A549 treated with CpdA at 1 μM for 4 hours (cell line): ENCODE data around the gene UNC119. TPM values are rescaled to one million over a fixed set of nuclear protein-coding genes. Genes with fewer than 3 reads are reported as not detected.

Experiments
- total RNA-seq: library from RNA; stranded (reverse); fragments of 200-300 nt; extraction: Qiagen RNA extraction; gene quantifications from 5 replicates; pipeline ENCODE4 v1.2.3, GENCODE V29; 2022; ENCODE audit warnings: low read depth

Gene UNC119
- total RNA-seq = 26.8 to 35.3 TPM (median 27.5 TPM) in 5 replicates

DNA sequence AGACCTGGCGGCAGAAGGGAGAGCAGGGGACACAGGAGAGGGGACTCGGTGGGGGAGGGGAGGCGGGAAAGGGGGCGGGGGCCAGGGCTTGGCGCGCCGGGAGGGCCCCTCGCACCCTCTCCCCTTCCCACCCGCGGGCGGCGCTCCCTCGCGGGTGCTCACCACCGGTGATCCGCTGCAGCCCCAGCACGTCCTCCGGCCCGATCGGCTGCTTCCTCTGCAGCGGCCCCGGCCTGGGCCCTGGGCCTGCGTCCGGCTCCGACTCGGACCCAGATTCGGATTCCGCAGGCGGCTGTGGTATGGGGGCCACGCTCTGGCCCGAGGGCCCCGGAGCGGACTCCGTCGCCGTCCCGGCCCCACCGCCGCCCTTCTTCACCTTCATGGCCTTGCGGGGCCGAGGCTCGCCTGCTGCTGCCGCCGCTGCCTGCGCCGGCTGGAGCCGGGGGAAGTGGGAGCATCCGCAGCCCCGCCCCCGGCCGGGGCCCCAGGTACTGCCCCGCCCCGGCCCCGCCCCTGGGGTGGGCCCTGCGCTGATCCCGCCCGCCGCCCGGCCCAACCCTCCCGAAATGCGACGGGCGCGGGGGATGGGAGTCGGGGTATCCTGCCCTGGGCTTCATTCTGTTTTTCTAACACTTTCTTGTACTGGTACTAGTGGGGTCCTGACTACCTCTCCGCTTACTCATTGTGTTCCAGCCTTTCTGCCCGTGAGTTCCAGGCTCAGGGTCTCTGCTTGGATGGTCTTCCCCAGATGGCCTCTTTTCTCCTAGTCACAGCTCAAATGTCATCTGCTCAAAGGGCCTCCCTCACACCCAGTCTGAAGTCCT lies at the start of gene UNC119:
Gene UNC119 (minus strand): TSS at position 449 of the 824 bp plus-strand sequence. CDS start 67 bp downstream, at position 382.

DNA sequence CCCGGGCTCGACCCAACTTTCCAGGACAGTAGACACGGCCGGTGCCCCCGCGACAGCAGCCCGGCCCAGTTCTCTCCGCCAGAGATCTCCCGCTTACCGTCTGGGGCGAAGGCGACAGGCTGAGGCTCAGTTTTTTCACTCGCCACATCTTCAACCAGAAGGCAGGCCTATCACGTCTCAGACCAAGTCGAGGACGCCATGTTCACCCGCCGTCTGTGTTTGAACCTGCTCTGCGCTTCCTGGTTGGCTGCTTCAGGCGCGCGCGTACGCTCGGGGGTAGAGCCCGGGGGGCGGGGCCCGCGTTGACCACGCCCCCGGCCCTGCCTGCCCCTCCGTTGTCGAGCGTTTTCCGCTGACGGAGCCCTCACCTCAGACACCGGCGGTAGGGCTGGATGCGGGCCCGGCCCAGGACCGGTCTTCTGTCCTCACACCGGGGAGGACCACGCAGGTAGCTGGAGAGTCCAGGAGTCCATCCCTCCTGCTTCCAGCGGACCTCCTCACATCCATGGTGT lies 46.4 kb upstream of the UNC119 start, which contains the start of gene SPAG5:
Gene SPAG5 (minus strand): TSS at position 227 of the 512 bp plus-strand sequence. CDS start 79 bp downstream, at position 148.

DNA sequence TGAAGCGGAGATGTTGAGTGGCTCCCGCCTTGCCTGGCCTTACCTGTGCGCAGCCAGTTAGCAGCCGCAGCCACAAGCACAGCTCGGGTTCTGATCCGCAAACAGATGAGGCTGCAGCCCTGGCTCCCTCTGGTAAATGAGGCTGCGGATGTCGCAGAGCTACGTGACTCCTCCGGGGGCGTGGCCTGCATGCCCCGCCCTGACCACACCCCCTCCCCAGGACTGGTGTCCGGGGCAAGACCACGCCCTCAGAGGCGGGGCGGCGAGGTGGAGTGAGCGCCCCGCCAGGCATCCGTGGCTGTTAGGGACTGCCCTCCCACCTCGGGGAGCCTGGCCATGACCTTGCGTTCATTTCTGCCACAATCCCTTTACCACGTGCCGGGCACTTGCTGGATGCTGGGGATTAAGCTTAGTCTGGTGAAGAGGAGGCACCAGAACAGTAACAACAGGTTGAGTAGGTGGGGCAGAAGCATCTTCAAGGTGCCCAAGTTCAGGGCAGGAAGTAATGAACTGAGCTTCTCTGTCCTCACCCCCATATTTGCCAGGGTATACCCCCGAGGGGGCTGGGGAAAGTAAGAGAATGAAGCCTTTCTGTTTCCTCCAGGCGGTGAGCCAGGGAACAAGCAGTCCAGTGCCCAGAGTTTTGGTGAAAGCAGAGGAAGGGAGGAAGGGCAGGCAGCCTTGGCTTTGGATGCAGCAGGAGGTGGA lies 24.5 kb upstream of the UNC119 start, which contains the start of gene ALDOC:
Gene ALDOC (minus strand): TSS at position 138 of the 708 bp plus-strand sequence. CDS start 1,363 bp downstream, outside the sequence.

GRCh38 chr17:28571361-28572122 lies 19.1 kb upstream of the UNC119 start, which contains the start of gene PIGS:
Gene PIGS (minus strand): TSS chr17:28571524. CDS start chr17:28571496, 28 bp downstream.

DNA sequence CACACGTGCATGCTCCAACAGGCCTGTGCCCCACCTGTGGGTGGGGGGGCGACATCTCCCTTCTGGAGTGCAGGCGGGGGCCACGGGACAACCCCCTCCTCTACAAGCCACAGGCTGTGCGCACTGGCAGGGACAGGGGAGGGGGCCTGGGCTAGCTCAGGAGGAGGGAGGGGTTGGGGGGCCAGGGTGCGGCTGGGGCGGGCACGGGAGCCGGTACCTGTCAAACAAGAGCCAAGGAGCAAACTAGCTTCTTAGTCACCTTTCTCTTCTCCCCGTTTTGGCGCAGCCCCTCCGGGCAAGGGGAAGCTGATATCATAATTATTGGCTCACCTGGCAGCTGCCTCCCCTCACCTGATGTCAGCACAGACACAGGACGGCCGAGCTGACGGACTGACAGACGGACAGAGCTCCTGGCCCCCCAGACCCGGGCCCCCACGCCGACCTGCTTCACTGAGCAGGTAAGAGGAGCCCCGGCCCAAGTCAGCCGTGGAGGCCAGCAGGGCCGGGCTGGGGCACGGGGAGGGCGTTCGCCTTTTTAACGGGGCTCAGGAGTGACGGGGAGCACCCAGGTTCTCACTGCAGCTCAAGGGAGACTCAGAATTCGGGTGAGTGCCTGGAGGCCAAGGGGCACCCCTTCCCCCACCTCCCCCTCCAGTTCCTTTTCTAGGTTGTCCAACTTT lies 46.3 kb downstream of the UNC119 start, which contains the start of gene FOXN1:
Gene FOXN1 (plus strand): TSS at position 363 of the 680 bp plus-strand sequence. CDS start 17,622 bp downstream, outside the sequence.

Other genes starting within 250 kb of the UNC119 start
- 49.5 to 52.7 TPM (median 50.6 TPM) in 5 replicates for gene TMEM97, start 233.4 kb downstream of the UNC119 start, total RNA-seq
- gene IFT20, start 217.2 kb downstream of the UNC119 start, total RNA-seq = 54.4 to 57.2 TPM (median 56.4 TPM) in 5 replicates
- 44.4 to 51.9 TPM (median 50.6 TPM) in 5 replicates for gene TNFAIP1, start 216.9 kb downstream of the UNC119 start, total RNA-seq
- gene POLDIP2, start 195.1 kb downstream of the UNC119 start, total RNA-seq = 132 to 168 TPM (median 161 TPM) in 5 replicates
- gene SEBOX, start 187.4 kb downstream of the UNC119 start, total RNA-seq = not detected in 5 replicates
- 17.3 to 26.7 TPM (median 18.8 TPM) in 5 replicates for gene VTN, start 182.3 kb downstream of the UNC119 start, total RNA-seq
- 4.9 to 6.0 TPM (median 5.3 TPM) in 5 replicates for gene SARM1, start 180.9 kb downstream of the UNC119 start, total RNA-seq
- gene SLC46A1, start 146.4 kb downstream of the UNC119 start, total RNA-seq = 18.5 to 23.4 TPM (median 21.3 TPM) in 5 replicates
- 0.06 to 0.21 TPM (median 0.13 TPM) in 4 of 5 replicates, not detected in the other for gene SLC13A2, start 79.0 kb downstream of the UNC119 start, total RNA-seq
- gene FOXN1, start 46.3 kb downstream of the UNC119 start, total RNA-seq = 0.02 to 0.20 TPM (median 0.04 TPM) in 3 of 5 replicates, not detected in the others
- gene PIGS, start 18.9 kb upstream of the UNC119 start, total RNA-seq = 53.8 to 66.3 TPM (median 62.8 TPM) in 5 replicates
- 1.2 to 2.5 TPM (median 1.9 TPM) in 5 replicates for gene ALDOC, start 24.3 kb upstream of the UNC119 start, total RNA-seq
- 77.5 to 86.2 TPM (median 81.5 TPM) in 5 replicates for gene SPAG5, start 46.4 kb upstream of the UNC119 start, total RNA-seq
- gene RSKR, start 61.6 kb upstream of the UNC119 start, total RNA-seq = 3.4 to 6.2 TPM (median 4.3 TPM) in 5 replicates
- gene BLTP2, start 92.5 kb upstream of the UNC119 start, total RNA-seq = 54.9 to 85.2 TPM (median 59.7 TPM) in 5 replicates
- 80.1 to 93.3 TPM (median 86.3 TPM) in 5 replicates for gene SDF2, start 109.3 kb upstream of the UNC119 start, total RNA-seq
- 71.8 to 81.6 TPM (median 75.5 TPM) in 5 replicates for gene SUPT6H, start 109.6 kb upstream of the UNC119 start, total RNA-seq
- gene PROCA1, start 159.3 kb upstream of the UNC119 start, total RNA-seq = 1.0 to 2.2 TPM (median 1.3 TPM) in 5 replicates
- gene RAB34, start 165.2 kb upstream of the UNC119 start, total RNA-seq = 237 to 279 TPM (median 261 TPM) in 5 replicates
- gene RPL23A, start 167.4 kb upstream of the UNC119 start, total RNA-seq = 1,884 to 2,485 TPM (median 2,244 TPM) in 5 replicates
- gene TLCD1, start 173.6 kb upstream of the UNC119 start, total RNA-seq = 30.6 to 49.5 TPM (median 46.7 TPM) in 5 replicates
- 4.0 to 5.7 TPM (median 4.7 TPM) in 5 replicates for gene NEK8, start 176.2 kb upstream of the UNC119 start, total RNA-seq
- 56.8 to 78.8 TPM (median 75.3 TPM) in 5 replicates for gene TRAF4, start 191.4 kb upstream of the UNC119 start, total RNA-seq